ENCODE results near the gene TMEM62.
"Not testable (repeated sequence)": the region's sequence is repeated elsewhere in the genome, so short reads cannot be mapped to it uniquely, and the experiment has no call there.

Gene TMEM62

DNA sequence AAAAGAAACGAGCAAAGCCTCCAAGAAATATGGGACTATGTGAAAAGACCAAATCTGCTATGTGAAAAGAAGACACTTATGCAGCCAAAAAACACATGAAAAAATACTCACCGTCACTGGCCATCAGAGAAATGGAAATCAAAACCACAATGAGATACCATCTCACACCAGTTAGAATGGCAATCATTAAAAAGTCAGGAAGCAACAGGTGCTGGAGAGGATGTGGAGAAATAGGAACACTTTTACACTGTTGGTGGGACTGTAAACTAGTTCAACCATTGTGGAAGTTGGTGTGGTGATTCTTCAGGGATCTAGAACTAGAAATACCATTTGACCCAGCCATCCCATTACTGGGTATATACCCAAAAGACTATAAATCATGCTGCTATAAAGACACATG lies 43.8 kb downstream of the TMEM62 start:
- not testable (repeated sequence) for H3K4me3 ChIP-seq (ENCODE audit: extremely low read depth, insufficient read depth, low read length, poor library complexity, severe bottlenecking); H3K9me3 ChIP-seq (ENCODE audit: control insufficient read depth, low read length); H3K4me1 ChIP-seq (ENCODE audit: control insufficient read depth, insufficient read depth, low read length, poor library complexity, severe bottlenecking); H3K27ac ChIP-seq (ENCODE audit: low read depth, low read length, severe bottlenecking); H3K36me3 ChIP-seq (ENCODE audit: control insufficient read depth, insufficient read depth, low read length)
- WGBS, 2 experiments (ENCODE audit: insufficient coverage in 2 of 2), result no CpG with 5 or more reads among the region's 2 CpGs

- WGBS, 2 experiments (ENCODE audit: insufficient coverage in 2 of 2), result 67 to 100% methylated on average over 1 to 2 of the region's 3 CpGs
These were observed 49.9 kb downstream of the TMEM62 start for GRCh38 chr15:43183270-43183669.

DNA sequence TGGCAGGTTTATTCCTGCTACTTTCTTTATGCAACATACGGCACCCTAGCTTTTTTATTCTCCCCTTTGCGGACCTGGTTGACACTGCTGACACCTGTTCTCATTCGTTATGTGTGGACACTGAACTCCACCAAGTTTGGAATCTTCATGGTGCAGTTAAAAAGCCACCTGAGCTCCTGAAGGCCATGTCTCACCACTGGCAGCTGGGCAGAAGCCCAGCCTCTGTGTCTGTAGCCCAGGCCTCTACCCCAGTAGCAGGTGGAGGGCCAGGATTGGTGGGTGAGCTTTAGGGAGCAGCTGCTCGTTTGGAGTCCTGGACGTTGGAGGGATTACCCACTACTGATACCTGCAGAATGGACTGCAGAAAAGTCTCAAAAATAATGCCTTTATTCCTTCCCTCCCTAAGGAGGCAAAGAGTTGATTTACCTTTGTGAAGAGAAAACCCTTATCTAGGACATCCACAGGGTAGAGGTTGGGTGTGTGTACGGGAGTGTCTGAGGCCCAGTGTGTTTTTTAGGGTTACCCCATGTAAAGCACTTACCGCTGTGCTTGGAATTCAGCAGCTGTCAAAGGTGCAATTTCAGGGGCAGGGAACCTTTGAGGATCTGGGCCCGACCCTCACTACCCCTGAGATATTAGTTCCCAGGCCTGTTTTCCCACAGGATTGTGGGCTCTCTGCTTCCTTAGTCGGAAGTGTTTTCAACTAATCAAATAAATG lies 51.2 kb downstream of the TMEM62 start:
- peak overlapping the region; percentile 79 for H3K4me3 ChIP-seq (ENCODE audit: extremely low read depth, insufficient read depth, low read length, poor library complexity, severe bottlenecking)
- no peak overlapping the region for H3K27ac ChIP-seq (ENCODE audit: low read depth, low read length, severe bottlenecking)
- WGBS, 2 experiments (ENCODE audit: insufficient coverage in 2 of 2), result 59 to 77% methylated on average over 6 to 7 of the region's 9 CpGs
- no peaks in the 10 kb centered on the region for H3K9me3 ChIP-seq (ENCODE audit: control insufficient read depth, low read length)
- peaks cover 11% of the 10 kb centered on the region for H3K4me1 ChIP-seq (ENCODE audit: control insufficient read depth, insufficient read depth, low read length, poor library complexity, severe bottlenecking)
- H3K36me3 ChIP-seq (ENCODE audit: control insufficient read depth, insufficient read depth, low read length), result peaks cover 6% of the 10 kb centered on the region

More at GRCh38 chr15:43183270-43183669, 49.9 kb downstream of the TMEM62 start:
- no peaks in the 10 kb centered on the region for H3K36me3 ChIP-seq (ENCODE audit: control insufficient read depth, insufficient read depth, low read length)
- H3K27ac ChIP-seq (ENCODE audit: low read depth, low read length, severe bottlenecking), result no peak overlapping the region
- no peak overlapping the region for H3K4me3 ChIP-seq (ENCODE audit: extremely low read depth, insufficient read depth, low read length, poor library complexity, severe bottlenecking)
- no peaks in the 10 kb centered on the region for H3K9me3 ChIP-seq (ENCODE audit: control insufficient read depth, low read length)
- H3K4me1 ChIP-seq (ENCODE audit: control insufficient read depth, insufficient read depth, low read length, poor library complexity, severe bottlenecking), result peaks cover 11% of the 10 kb centered on the region

DNA sequence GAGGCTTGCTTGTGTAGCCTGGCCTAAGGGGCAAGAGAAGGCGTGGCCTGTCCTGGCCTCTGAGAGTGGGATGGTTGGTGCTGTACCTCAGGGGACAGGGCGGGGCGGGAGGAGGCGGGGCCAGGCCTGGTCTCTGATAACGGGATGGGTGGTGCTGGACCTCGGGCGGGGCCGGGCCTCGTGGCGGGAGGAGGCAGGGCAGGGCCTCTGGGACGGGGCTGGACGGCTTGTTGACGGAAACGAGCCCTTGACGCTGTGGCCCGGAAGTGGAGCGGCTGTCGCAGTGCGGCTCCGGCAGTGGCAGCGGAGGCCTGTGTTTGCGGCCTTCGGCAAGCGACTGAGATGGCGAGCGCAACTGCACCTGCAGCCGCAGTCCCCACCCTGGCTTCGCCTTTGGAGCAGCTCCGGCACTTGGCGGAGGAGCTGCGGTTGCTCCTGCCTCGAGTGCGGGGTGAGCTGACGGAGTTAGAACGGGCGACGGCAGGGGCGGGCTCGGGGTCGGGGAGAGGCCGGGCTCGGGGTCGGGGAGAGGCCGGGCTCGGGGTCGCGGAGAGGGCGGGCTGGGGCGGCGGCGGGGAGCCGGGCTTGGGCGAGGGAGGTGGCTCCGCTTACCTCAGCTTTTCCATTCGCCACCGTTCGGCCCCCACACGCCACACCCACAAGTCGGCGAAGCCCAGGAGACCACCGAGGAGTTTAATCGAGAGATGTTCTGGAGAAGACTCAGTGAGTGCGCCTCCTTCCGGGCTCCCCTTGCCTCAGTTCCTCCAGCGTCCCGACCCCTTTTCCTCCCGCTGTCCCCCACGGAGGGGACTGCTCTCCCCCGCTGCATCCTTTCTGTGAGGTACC lies 52.0 kb downstream of the TMEM62 start, which contains the start of gene CCNDBP1:
TSS of gene CCNDBP1 (plus strand) at position 247 of the 846 bp plus-strand sequence. CDS start at position 343, 96 bp downstream.
- Histone ChIP-seq H3K36me3 (ENCODE audit: control insufficient read depth, insufficient read depth, low read length) (peaks cover 14% of the 10 kb centered on the region), H3K4me3 (ENCODE audit: extremely low read depth, insufficient read depth, low read length, poor library complexity, severe bottlenecking) (peak within 1 kb of the TSS; percentile 79), H3K4me1 (ENCODE audit: control insufficient read depth, insufficient read depth, low read length, poor library complexity, severe bottlenecking) (peaks cover 11% of the 10 kb centered on the region), H3K9me3 (ENCODE audit: control insufficient read depth, low read length) (no peaks in the 10 kb centered on the region), H3K27ac (ENCODE audit: low read depth, low read length, severe bottlenecking) (peak within 1 kb of the TSS; percentile 85)
- WGBS, 2 experiments (ENCODE audit: insufficient coverage in 2 of 2), result 0 to 1% methylated on average over 37 to 57 of the region's 69 CpGs

- no peaks in the 10 kb centered on the region for H3K9me3 ChIP-seq (ENCODE audit: control insufficient read depth, low read length)
- WGBS, 2 experiments (ENCODE audit: insufficient coverage in 2 of 2), result 2 to 11% methylated on average over 10 to 11 of the region's 13 CpGs
- peaks cover 11% of the 10 kb centered on the region for H3K4me1 ChIP-seq (ENCODE audit: control insufficient read depth, insufficient read depth, low read length, poor library complexity, severe bottlenecking)
- no peak overlapping the region for H3K27ac ChIP-seq (ENCODE audit: low read depth, low read length, severe bottlenecking)
- H3K4me3 ChIP-seq (ENCODE audit: extremely low read depth, insufficient read depth, low read length, poor library complexity, severe bottlenecking), result peak overlapping the region; percentile 79
- H3K36me3 ChIP-seq (ENCODE audit: control insufficient read depth, insufficient read depth, low read length), result peaks cover 20% of the 10 kb centered on the region
These were observed 52.6 kb downstream of the TMEM62 start for GRCh38 chr15:43186003-43186353.

DNA sequence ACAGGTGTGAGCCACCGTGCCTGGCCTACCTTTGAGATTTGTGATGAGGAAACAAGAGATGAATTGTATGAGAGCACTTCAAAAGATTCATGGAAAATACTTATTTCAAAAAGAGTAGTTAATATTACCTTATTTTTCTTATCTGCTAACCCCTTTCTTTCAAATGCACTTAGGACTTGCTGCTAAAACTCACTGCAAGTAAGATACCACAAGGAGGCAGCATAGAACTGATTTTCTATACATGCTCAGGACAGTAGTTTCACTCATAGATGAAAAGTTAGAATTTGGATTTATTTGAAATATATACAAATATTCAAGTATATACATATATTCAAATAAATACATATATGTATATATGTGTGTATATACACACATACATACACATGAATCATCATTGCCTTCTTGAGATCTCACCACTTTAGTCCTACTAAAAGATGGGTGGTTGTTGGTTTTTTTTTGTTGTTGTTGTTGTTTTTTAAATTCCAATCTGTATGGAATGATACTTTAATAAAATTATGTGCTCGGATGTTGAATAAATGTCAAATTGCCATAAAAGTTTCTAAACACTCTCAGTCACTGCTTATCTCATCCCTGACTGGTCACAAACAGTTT lies 54.3 kb downstream of the TMEM62 start:
- H3K36me3 ChIP-seq (ENCODE audit: control insufficient read depth, insufficient read depth, low read length), result peaks cover 33% of the 10 kb centered on the region
- H3K27ac ChIP-seq (ENCODE audit: low read depth, low read length, severe bottlenecking), result no peak overlapping the region
- no peak overlapping the region for H3K4me3 ChIP-seq (ENCODE audit: extremely low read depth, insufficient read depth, low read length, poor library complexity, severe bottlenecking)
- 71% methylated on average over 1 of the region's 2 CpGs; no CpG with 5 or more reads in 1 of the 2 experiments for whole genome bisulfite sequencing, 2 experiments (ENCODE audit: insufficient coverage in 2 of 2)
- H3K4me1 ChIP-seq (ENCODE audit: control insufficient read depth, insufficient read depth, low read length, poor library complexity, severe bottlenecking), result peaks cover 11% of the 10 kb centered on the region
- no peaks in the 10 kb centered on the region for H3K9me3 ChIP-seq (ENCODE audit: control insufficient read depth, low read length)

DNA sequence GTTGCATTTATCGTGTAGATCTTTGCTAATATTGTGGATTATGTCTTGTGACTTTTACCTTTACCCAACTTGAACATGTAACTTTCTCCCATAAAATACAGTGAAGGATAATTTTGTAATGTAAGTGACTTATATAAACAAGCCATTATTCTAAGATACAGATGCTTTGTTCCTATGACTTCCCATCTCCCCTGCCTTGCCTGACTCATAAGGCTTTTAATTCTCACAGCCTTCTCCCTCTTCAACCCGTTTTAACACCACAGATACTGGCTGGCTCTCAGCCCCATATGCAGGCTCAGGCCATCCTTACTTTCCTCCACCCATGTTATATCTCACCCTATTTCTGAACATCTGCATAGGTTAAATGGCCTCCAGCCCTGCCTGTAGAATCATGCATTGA lies 55.9 kb downstream of the TMEM62 start:
- WGBS, 2 experiments (ENCODE audit: insufficient coverage in 2 of 2), result 75 to 86% methylated on average over 1 of the region's 2 CpGs
- Histone ChIP-seq H3K9me3 (ENCODE audit: control insufficient read depth, low read length) (no peaks in the 10 kb centered on the region), H3K4me3 (ENCODE audit: extremely low read depth, insufficient read depth, low read length, poor library complexity, severe bottlenecking) (no peak overlapping the region), H3K27ac (ENCODE audit: low read depth, low read length, severe bottlenecking) (no peak overlapping the region), H3K4me1 (ENCODE audit: control insufficient read depth, insufficient read depth, low read length, poor library complexity, severe bottlenecking) (peaks cover 11% of the 10 kb centered on the region), H3K36me3 (ENCODE audit: control insufficient read depth, insufficient read depth, low read length) (peaks cover 44% of the 10 kb centered on the region)

- no peaks in the 10 kb centered on the region for H3K9me3 ChIP-seq (ENCODE audit: control insufficient read depth, low read length)
- no CpG with 5 or more reads among the region's 1 CpG for WGBS, 2 experiments (ENCODE audit: insufficient coverage in 2 of 2)
- H3K4me1 ChIP-seq (ENCODE audit: control insufficient read depth, insufficient read depth, low read length, poor library complexity, severe bottlenecking), result peaks cover 9% of the 10 kb centered on the region
- H3K27ac ChIP-seq (ENCODE audit: low read depth, low read length, severe bottlenecking), result no peak overlapping the region
- H3K4me3 ChIP-seq (ENCODE audit: extremely low read depth, insufficient read depth, low read length, poor library complexity, severe bottlenecking), result no peak overlapping the region
- H3K36me3 ChIP-seq (ENCODE audit: control insufficient read depth, insufficient read depth, low read length), result peaks cover 52% of the 10 kb centered on the region
These were observed 56.8 kb downstream of the TMEM62 start for GRCh38 chr15:43190178-43190577.

DNA sequence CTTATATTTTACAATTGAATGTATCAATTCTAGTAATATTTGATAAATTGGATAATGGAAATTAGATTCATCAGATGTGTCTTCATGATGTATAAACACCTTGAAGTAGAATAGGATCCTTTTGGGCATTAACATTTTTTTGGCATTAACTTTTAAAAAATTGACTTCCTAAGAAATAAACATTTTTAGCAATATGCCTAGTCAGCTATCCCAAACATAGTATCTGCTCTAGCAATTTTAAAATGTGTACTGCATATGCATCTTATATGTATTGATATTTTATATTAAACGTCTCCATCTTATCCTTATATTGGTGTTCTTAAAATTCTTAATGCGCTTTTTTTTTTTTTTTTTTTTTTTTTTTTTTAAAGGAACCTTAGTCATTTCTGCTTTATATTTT lies 60.3 kb downstream of the TMEM62 start:
- H3K27ac ChIP-seq (ENCODE audit: low read depth, low read length, severe bottlenecking), result no peak overlapping the region
- H3K4me3 ChIP-seq (ENCODE audit: extremely low read depth, insufficient read depth, low read length, poor library complexity, severe bottlenecking), result no peak overlapping the region
- no CpG with 5 or more reads among the region's 2 CpGs for WGBS, 2 experiments (ENCODE audit: insufficient coverage in 2 of 2)
- H3K9me3 ChIP-seq (ENCODE audit: control insufficient read depth, low read length), result peaks cover 8% of the 10 kb centered on the region
- H3K36me3 ChIP-seq (ENCODE audit: control insufficient read depth, insufficient read depth, low read length), result peaks cover 67% of the 10 kb centered on the region
- H3K4me1 ChIP-seq (ENCODE audit: control insufficient read depth, insufficient read depth, low read length, poor library complexity, severe bottlenecking), result no peaks in the 10 kb centered on the region

GRCh38 chr15:43194795-43195194 lies 61.4 kb downstream of the TMEM62 start:
- H3K36me3 ChIP-seq (ENCODE audit: control insufficient read depth, insufficient read depth, low read length), result peaks cover 58% of the 10 kb centered on the region
- WGBS, 2 experiments (ENCODE audit: insufficient coverage in 2 of 2), result no CpG with 5 or more reads among the region's 2 CpGs
- H3K27ac ChIP-seq (ENCODE audit: low read depth, low read length, severe bottlenecking), result no peak overlapping the region
- no peak overlapping the region for H3K4me3 ChIP-seq (ENCODE audit: extremely low read depth, insufficient read depth, low read length, poor library complexity, severe bottlenecking)
- H3K4me1 ChIP-seq (ENCODE audit: control insufficient read depth, insufficient read depth, low read length, poor library complexity, severe bottlenecking), result no peaks in the 10 kb centered on the region
- peaks cover 10% of the 10 kb centered on the region for H3K9me3 ChIP-seq (ENCODE audit: control insufficient read depth, low read length)
